ENCODE data around the gene RNF167.

- TF ChIP-seq LEF1 (IDR thresholded peaks at IDR 0.05; ENCODE audit: borderline replicate concordance), result no peak
- TF ChIP-seq CTBP1 (IDR thresholded peaks at IDR 0.05; ENCODE audit: borderline replicate concordance), result no peak
- no peak for TF ChIP-seq ELF4 (IDR thresholded peaks at IDR 0.05)
- no peak for TF ChIP-seq FOXM1 (IDR thresholded peaks at IDR 0.05; ENCODE audit: borderline replicate concordance)
- TF ChIP-seq SP1 (IDR thresholded peaks at IDR 0.05), result no peak
- TF ChIP-seq ARNT (IDR thresholded peaks at IDR 0.05), result no peak
- TF ChIP-seq L3MBTL2 (conservative IDR thresholded peaks at IDR 0.05), result no peak
Measured at GRCh38 chr17:4919511-4920047, 20.5 kb upstream of the RNF167 start.

All from HEK293T (cell line).